ENCODE results near the gene C1GALT1C1.
A peak's percentile ranks its signal among the peaks of the same experiment; 100 is the strongest.

C1GALT1C1 gene

DNA sequence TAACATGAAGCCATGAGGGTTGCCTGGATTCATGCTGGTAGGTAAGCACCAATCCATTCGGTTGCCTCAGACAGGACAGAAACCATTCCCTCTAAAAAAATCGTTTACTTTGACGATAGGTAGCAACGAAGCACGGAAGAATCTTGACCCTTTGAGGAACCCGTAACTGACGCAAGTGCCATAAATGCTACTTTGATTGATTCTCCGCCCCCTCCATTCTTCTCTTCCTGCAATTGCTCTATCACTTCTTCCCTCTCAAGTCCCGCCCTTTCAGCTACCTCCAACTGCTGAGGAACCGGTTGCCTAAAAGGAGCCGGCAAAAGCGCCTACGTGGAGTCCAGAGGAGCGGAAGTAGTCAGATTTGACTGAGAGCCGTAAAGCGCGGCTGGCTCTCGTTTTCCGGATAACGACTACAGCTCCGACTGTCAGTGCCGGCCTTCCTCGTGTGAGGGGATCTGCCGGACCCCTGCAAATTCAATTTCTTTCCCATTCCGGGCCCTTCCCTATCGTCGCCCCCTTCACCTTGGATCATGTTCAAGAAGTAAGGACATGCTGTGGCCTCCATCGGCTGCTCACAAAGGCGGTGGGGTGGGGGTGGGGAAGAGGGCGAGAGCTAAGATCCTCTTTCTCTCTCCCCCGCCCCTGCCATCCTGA, 26.0 kb downstream of the C1GALT1C1 start, which contains the start of gene MCTS1:
Gene MCTS1, plus strand, starts transcription at position 395 of the 654 bp plus-strand sequence. Its CDS starts 136 bp downstream, at position 531.
- ChIA-PET POLR2A (interaction anchor here (0.7 to 0.9 kb wide), 3 partner anchors 34 to 42 kb away, joined by 3 to 4 read pairs (median 3); no protein-coding TSS in a partner anchor), CTCF (interaction anchor here (1.0 to 1.4 kb wide), 2 partner anchors 15 to 65 kb away, joined by 3 read pairs; no protein-coding TSS in a partner anchor)
- DNase-seq (ENCODE audit: extremely low spot score), result peak; percentile 62
- TF ChIP-seq, protein P1, sequence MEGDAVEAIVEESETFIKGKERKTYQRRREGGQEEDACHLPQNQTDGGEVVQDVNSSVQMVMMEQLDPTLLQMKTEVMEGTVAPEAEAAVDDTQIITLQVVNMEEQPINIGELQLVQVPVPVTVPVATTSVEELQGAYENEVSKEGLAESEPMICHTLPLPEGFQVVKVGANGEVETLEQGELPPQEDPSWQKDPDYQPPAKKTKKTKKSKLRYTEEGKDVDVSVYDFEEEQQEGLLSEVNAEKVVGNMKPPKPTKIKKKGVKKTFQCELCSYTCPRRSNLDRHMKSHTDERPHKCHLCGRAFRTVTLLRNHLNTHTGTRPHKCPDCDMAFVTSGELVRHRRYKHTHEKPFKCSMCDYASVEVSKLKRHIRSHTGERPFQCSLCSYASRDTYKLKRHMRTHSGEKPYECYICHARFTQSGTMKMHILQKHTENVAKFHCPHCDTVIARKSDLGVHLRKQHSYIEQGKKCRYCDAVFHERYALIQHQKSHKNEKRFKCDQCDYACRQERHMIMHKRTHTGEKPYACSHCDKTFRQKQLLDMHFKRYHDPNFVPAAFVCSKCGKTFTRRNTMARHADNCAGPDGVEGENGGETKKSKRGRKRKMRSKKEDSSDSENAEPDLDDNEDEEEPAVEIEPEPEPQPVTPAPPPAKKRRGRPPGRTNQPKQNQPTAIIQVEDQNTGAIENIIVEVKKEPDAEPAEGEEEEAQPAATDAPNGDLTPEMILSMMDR (IDR thresholded peaks at IDR 0.05; ENCODE audit: control extremely low read depth, extremely low read depth, low read depth, missing control alignments), result no peak

DNA sequence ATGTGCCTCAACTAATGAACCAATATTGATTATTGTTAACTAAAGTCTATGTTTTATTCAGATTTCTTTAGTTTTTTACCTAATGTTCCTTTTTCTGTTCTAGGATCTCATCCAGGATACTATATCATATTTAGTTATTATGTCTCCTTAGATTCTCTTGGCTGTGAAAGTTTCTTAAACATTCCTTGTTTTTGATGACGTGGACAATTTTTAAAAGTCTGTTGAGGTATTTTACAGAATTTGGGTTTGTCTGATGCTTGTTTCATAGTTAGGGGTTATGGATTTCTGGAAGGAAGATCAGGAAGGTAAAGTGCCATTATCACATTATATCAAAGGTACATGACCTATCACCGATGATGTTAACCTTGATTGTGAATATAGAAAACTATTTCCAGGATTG, 44.2 kb downstream of the C1GALT1C1 start:
- TF ChIP-seq, protein P1 (IDR thresholded peaks at IDR 0.05; ENCODE audit: control extremely low read depth, extremely low read depth, low read depth, missing control alignments), result no peak
- ChIA-PET CTCF (no interaction called here), POLR2A (no interaction called here)
- DNase-seq (ENCODE audit: extremely low spot score), result no peak

Measured in GM10248 (cell line).